RCC 7860 (cell line): ENCODE measurements around the gene KCNJ15.

Source experiments
- DNase-seq: peaks from one replicate; pipeline ENCODE4 v3.0.0-alpha.2; 2015; ENCODE audit warnings: low spot score
- FAIRE-seq: peaks from 2 replicates; lab custom pipeline; 2012; peaks lifted over from hg19 to GRCh38; lab: Jason Lieb, UNC

KCNJ15 gene

DNA sequence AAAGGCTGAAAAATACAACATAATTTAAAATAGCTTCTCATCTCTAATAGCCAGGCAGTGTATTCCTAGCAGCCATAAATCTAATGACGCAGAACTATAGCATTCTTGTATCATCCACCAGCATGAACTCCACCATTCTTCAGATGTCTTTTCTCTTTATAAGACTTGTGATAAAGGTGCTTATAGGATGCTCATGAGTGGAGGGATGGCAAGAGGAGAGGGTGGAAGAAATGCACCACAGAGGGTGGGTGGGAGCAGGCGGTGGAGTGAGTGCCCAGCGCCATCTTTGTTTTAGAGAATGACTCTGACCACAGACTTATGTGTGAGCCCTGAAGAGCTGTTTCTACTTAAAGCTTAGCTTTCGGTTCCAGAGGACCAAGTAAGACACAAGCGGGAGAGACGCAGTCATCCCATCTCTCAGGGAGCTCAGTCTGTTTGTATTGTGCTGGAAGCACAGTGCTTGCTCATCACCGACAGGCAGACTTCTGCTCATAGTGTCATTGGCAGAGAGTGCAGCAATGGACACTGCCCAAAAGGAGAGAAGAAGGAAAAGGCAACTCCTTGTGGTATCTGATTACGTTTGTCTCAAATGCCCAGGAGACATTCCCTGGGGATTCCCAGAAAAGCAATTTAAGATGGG is 65.6 kb downstream of the KCNJ15 start:
- DNase-seq (no peak), FAIRE-seq (no peak)

DNA sequence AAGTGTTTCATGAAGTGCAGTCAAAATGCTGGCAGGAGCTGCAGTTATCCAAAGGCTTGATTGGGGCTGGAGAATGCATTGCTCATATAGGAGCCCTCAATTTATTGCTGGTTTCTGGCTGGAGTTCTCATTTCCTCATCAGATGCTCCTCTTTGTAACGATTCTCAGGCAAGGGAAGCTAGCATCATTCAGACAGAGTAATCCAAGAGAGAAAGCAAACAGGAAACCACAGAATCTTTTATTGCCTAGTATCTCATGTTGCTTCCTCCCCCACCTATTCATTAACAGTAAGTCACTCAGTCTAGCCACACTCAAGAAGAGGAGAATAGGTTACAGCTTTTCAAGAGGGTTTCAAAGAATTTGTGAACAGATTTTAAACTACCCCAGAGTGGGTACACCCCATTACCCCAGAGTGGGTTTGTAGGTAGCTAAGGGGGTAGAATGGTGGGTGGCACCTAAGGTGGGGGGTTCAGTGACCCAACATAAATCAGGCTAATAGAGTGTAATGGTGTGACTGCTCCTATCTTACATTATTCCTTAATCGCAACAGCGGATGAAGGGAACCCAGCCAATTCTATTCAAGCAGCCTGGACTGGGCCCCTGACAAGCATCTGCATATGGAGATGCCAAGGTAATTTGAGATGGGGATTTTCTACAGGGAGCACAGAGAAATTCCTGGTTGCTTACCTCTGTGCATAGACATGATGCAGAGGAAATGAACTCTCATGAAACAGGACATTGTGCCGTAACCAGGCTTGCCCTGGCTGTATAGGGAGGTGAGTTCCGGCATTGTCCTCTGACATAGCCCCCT is 67.1 kb downstream of the KCNJ15 start:
- peak; percentile 87 for DNase-seq
- FAIRE-seq, result peak; percentile 90

DNA sequence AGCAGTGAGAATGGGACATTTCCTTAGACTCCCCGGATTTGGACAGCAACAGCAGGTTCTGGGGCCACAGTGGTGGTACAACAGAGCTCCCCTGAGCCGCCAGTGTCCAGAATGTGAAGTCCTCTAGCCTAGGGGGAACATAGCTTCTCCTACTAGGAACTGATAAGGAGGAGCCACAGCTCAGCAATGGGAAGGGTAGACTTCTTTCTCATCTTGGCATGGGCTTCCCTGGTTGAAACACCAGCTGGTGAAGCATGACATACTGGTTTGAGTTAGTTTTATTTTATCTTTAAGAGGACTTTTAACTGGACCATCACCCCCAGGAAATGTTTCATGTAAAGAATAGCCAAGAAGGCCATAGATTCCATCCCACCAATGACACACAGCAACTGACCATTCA is 68.4 kb downstream of the KCNJ15 start:
- DNase-seq, result no peak
- FAIRE-seq, result no peak

DNA sequence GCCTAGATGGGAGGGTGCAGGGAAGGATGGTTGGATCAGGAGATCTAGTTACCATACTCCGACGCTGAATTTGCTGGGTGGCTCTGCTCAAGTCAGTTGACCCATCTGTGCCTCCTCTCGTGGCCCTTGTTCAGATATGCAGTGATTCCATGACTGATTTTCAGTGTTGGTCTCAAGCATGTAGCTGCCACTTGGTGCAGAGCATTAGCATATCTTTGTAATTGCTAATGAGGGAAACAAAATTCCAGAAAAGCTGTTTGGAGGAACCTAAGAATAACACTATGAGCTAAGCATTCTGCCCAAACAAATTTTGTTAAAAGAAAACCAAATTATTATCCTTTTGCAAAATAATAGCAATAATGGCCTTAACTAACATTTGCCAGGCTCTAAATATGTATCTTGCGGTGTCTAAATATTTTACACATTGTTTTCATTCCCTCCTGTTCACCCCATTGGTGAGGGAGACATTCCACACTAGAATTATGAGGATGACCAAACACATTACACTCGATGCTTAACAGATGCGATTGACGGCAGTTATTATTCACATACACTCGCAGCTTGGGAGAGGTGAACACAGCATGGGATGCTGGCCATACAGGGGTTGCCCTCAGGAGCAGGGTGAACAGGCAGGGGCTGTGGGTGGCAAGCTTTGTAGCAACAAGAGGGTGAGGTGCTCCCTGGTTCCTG is 69.1 kb downstream of the KCNJ15 start:
- DNase-seq (no peak), FAIRE-seq (no peak)

DNA sequence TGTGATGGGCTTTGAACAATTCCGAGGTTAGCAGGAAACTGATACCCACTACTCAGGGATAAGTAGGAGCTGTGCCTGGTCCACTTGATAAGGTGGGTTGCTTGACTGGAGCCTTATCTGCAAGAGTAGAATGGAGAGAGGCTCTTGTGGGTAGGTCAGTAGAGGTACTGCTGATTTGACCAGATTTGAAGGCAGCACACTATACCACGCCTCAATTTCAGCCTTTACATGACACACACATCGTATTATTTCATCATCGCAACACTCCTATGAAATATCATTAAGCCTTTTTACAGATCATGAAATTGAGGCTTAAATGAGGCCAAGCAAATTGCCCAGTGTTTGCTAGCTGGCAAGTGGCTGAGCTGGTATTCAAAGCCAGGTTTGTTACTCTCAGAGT is 69.6 kb downstream of the KCNJ15 start:
- DNase-seq, result no peak
- no peak for FAIRE-seq

DNA sequence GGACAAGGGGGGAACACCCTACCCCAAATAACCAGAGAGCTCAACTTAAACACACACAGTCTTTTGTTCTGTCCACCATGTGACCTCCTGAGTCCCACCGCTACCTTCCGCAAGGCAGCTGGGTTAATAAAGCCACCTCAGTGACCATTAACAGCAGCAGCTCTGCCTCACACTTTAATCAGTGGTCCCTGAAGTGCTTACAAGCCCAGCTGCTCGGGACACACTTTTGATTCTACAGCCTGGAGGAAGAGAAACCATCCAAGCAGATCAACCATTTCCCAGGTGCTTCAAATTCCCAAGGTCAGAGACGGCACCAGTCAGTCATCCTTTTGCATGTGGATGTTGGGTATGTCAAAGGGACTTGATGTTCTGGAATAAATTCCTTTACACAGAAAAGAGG is 70.1 kb downstream of the KCNJ15 start:
- DNase-seq (no peak), FAIRE-seq (peak; percentile 18)

DNA sequence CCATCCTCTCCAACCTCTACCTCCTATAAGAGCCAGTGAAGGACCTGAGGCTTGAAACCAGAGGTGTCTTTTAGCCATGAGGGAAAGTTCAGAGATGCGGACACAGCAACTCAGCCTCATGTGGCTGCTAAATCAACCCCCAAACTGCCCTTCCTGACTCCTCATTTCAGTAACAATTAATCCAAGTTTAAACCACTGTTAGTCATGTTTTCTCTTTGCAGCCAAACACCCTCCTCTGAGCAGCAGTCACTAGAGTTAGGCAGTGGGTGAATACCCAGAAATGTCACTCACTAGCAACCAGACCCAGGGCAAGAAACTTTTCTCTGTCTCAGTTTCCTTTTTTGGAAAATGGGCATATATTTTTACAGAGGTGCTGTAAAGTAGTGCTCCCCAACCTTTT is 71.2 kb downstream of the KCNJ15 start:
- peak; percentile 69 for FAIRE-seq
- DNase-seq, result peak; percentile 44

DNA sequence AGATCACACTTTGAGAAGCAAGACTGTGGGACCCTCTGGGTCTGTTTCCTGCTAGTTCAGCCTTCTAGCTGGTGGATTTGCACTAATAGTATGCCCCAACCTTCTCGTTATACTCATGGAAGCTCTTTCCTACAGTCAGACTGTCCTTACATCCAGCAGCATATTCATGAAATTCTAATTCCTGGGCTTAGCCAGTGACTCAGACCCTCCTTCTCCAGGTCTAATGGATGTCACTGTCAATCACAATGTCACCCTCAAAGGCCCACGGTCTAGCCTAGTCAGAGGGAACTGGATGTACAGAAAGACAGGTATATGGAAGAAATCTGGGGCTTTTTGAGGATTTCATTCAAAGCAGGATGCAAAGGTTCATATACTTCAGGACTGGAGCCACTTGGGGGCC is 72.4 kb downstream of the KCNJ15 start:
- no peak for DNase-seq

DNA sequence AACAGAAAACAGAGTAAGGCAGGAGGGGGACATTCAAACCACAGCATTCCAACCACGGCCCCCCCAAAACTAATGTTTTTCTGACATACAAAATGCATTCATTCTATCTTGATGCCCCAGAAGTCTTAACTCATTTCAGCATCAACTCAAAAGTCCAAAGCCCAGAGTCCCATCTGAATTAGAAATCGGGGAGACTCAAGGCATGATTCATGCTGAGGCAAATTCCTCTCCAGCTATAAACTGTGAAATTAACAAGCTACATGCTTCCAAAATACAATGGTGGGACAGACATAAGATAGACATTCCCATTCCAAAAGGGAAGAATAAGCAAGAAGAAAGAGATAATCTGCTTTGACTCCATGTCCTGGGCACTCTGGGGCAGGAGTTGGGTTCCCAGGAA is 73.9 kb downstream of the KCNJ15 start:
- DNase-seq (no peak), FAIRE-seq (no peak)

More for the DNA sequence above, 72.4 kb downstream of the KCNJ15 start:
- FAIRE-seq, result no peak

DNA sequence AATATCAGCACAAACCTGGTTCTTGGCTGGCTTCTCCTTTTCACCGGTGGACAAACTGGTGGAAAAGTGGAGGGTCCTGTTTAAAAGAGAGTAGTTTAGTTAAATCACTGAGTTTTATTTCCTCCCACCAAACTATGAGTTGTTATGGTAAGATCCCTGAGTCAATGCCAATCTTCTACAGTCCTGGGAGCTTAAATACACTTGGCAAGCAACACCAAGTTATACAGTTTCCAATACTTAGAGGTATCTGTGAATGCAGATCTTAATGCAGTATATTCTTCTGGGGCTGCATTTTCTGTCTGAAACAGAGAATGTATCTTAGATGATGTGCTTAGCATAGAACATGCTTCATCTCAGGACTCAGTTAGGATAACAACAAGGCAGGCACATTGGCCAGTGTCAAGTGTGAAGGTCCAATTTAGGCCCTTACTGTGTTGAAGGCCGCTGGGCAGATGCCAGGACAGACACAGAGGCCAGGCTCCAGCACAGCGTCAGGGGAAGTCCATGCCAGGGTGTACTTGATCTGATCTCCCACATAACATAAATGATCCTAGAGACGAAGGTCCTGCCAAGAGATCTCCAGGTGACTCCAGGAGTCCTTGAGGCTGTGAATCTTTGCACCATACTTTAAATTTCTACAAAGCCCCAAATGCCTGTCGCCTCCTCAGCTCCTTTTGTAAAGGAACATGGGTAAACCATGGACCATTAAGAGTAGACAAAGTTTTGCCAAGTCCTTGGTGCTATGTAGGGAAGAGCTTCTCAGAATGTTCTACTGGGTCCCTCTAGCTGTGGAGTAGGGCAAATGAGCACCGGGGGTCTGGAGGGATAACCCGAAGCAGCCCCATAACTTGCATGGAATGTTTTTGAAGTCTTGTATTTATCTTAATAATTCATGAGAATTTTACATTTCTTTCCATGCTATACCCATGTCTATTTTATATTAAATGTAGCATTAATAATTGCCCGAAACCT is 76.8 kb downstream of the KCNJ15 start:
- FAIRE-seq (no peak), DNase-seq (no peak)

DNA sequence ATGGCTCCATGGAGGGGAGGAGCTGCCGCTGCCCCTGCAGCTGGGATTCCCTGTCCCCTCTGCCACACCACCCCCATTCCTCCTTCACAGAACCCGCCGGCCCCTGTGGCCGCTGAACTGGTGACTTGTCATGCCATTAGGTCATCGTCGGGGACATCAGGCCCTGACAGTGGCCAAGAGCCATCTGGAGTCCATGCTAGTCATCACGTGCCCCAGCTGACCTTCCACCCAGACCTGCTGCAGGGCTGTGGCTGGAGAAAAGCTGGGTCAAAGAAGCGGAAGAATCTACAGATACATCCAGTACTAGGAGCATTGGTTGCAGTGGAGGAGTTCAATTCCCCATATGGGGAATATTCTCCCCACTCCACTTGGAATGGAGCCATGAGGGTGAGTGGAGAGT is 78.1 kb downstream of the KCNJ15 start:
- DNase-seq, result no peak
- FAIRE-seq, result no peak

DNA sequence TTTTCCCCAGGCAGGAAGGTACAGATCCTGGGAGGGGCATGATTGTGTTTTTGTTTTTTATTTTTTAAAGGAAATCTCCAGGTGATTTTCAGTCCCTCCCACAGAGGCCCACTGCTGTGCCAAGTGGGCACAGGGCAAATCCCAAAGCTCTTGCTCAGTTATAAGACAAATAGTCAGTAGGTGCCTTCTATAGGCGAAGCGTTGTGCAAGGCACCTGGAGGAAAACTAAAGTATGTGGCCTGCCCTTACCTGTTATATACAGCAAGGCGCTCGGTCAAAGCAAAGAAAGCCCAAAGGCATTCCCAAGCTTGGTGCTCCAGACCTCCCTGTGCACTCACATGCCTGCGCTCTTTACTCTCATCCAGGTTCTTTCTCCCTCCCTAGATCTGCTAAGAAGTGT is 81.0 kb downstream of the KCNJ15 start:
- DNase-seq (no peak), FAIRE-seq (no peak)

DNA sequence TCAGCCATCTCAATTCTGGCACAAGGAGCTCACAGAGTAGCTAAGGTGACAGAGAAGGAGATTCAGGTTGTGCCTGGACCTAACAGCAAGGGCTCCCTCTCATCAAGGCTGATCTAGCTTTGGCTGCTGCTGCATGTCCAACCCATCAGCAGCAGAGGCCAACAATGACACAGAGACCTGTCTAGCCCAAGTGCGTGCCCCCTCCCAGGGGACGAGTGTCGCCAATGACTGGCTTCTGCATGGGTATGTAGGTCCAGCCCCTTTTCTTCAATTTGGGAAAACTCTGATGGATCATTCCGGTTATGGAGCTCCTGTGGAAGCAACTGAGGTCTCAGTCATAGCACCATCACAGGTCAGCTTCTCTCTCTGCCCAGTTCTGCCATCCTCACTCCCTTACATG is 83.3 kb downstream of the KCNJ15 start:
- FAIRE-seq, result no peak

DNA sequence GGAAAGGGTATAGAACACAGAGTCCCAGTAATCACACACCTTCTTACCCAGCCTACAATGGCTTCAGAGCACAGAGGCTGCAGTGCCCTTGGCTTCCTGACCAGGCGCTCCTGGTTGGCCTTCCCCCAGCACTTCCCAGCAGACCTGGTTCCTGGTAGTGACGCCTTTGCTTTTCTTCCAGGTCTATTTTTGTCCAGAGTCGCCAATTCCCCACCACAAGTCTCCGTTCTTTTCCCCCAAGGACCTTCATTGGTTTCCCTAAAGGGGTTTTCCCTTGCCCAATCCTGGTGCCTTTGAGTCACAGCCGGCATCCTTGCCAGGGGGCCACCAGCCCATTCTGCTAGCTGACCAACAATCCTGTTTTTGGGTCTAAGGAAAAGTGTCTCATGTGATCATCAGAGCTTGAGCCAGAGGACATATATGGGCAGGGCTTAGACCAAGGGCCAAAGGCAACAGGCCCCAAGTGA is 84.8 kb downstream of the KCNJ15 start:
- DNase-seq (no peak), FAIRE-seq (no peak)

More for the DNA sequence above, 83.3 kb downstream of the KCNJ15 start:
- no peak for DNase-seq

DNA sequence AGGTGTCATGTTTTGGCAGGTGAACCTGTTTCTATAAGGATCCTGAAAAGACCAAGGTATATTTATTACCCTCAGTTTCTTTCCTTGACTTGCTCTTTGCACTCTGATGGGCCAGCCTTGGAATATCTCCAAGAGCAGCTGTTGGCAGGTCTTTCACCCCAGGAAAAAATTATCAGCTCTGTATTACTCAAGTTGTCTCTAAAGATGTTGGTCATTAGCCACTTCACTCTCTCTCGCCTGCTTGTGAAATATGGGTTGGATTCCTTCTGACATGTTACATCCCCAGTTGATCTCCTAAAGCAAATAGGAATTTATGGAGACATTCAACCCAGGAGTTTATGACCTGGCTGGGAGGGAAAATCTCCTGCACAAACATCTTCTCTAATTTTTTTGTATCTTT is 85.9 kb downstream of the KCNJ15 start:
- FAIRE-seq (no peak), DNase-seq (no peak)

DNA sequence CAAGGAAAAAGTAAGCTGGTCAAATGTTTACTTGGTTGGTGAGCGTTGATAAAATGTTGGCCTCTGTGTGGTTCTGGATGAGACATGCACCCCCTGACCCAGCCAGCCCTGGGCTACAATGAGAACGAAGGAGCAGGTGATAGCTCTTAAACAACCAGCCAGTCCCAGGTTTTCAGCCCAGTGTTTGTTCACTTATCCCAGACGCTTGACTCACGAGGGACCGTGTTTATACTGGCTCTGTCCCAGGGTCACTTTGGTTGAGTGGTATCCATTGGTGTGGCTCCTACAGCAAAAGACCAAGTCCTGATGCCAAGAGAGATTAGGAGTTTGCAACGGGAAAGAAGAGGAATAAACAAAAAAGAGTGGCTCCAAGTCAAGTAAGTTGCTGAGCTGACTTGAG is 86.9 kb downstream of the KCNJ15 start:
- FAIRE-seq (peak; percentile 55), DNase-seq (peak; percentile 57)

DNA sequence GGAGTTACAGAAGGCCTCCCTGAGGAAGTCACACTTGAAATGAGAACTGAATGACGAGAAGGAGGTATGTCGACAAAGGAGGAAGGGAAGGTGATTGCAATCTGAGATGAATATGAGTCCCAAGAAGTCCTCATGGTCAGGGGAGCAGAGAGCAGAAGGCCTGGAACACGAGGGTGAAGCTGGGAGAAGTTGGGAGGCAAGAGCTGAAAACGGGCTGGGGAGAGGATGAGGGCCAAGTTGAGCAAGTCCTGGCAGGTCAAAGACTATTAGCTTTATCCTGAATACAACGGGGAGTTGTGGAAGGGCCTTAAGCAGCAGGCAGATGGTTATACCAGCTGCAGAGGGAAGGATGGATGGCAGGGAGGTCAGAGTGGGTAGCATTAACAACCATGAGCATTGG is 89.5 kb downstream of the KCNJ15 start:
- FAIRE-seq, result no peak

DNA sequence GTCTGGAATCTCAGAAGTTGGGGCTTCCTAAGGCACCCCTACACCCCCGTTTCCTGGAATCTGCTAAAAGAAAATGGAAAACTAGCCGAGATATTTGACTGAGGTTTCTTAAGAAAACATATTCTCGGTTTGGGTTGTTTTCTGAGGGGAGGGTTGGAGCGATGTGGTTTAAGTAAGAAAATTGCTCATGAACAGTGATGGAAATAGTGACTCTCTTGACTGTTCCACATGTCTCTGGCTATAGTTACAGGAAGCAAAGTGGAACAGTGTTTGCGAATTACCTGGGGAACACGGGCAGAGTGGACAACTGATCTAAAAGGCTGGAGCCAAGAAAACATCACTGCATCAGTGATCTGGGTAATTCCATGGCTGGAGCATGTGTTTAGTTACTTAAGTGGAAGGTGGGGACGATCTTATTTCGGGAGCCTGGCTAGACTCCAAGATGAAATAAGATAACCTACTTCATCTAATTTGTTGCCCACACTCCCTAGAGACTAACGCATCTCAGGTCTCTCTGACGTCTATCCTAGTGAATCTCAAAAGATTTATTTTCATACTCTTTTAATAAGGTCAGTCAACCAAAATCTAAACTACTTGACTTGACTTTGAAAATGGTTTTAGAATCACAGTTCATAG is 92.4 kb downstream of the KCNJ15 start:
- DNase-seq, result no peak
- FAIRE-seq, result no peak

More for the DNA sequence above, 89.5 kb downstream of the KCNJ15 start:
- DNase-seq, result no peak

DNA sequence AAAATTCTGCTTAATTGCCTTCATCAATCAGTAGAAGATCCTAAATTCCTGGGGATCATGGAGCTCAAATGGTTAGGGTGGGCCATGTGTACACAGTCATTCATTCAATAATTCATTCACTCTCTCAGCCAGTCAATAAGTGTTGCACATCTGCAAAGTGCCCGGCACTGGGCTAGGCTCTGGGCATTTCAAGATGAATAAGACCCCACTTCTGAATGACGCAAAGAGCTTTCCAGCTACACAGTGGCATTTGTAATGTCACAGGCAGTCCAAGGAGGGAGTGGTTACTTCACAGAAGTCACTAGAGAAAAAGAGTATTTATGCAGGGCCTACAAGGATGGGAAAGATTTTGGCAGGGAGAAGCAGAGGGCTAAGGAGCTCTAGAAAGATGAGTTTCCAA is 93.2 kb downstream of the KCNJ15 start:
- FAIRE-seq (no peak), DNase-seq (no peak)

DNA sequence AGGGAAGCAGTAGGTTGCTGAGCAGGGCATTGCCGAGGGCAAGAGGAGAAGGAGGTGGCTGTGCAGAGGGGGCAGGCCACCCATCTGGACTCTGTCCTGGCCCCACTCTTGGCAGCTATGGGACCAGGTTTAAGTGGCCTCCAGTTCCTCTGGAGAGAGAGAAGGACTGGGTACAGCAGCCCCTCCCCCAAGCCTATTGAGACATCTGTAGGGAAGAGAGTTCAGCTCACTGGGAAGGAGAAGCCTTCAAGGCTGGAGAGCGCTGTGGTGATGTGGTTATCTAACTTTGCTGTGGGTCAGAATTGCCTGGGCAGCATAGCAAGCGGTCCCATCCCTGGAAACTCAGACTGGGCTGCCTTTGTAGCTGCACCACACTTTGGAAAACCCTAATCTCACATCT is 93.9 kb downstream of the KCNJ15 start:
- DNase-seq (no peak), FAIRE-seq (no peak)
